Left lung (tissue), 10 donors: Measurements from ENCODE around the gene UBXN7. TPM values are rescaled to one million over a fixed set of nuclear protein-coding genes. Genes with fewer than 3 reads are reported as not detected.
"Not testable (repeated sequence)": the region's sequence is repeated elsewhere in the genome, so short reads cannot be mapped to it uniquely, and the experiment has no call there.

Experiments used
- ATAC-seq: fragments of 200-7000 bp; cut with Tn5 transposase; one replicate; pipeline ENCODE4 v1.9.1; 2020; ENCODE audit warnings: moderate library complexity
- DNase-seq, 4 donors: peaks; one replicate each; pipeline ENCODE4 v3.0.0-alpha.2; 2013 to 2020
- H3K27ac ChIP-seq, 2 donors: fragments of 200-600 bp; sonication (generic) in 1 of 2; one replicate each; pipeline versions ENCODE4 v1.5.0 to v1.8.0; 2020 to 2021
- H3K27me3 ChIP-seq, 2 donors: fragments of 200-600 bp; sonication (generic) in 1 of 2; one replicate each; pipeline versions ENCODE4 v1.5.0 to v1.8.0; 2020 to 2021
- H3K36me3 ChIP-seq, 2 donors: fragments of 200-600 bp; sonication (generic) in 1 of 2; one replicate each; pipeline versions ENCODE4 v1.5.0 to v1.8.0; 2020 to 2021
- H3K4me1 ChIP-seq, 2 donors: fragments of 200-600 bp; one replicate each; pipeline ENCODE4 v1.8.0; 2021
- H3K4me3 ChIP-seq, 2 donors: fragments of 200-600 bp; sonication (generic) in 1 of 2; one replicate each; pipeline versions ENCODE4 v1.5.0 to v1.8.0; 2020 to 2021; ENCODE audit warnings: mild to moderate bottlenecking in 1 of 2
- H3K9me3 ChIP-seq, 2 donors: fragments of 200-600 bp; sonication (generic) in 1 of 2; one replicate each; pipeline versions ENCODE4 v1.5.0 to v1.8.0; 2020 to 2021
- CTCF ChIP-seq, 2 donors: fragments of 200-600 bp; sonication (generic) in 1 of 2; IDR thresholded peaks; one replicate each; pipeline versions ENCODE4 v1.5.0 to v1.8.0; 2021; ENCODE audit warnings: antibody characterized with exemption in 2 of 2
- intact Hi-C, 2 donors: fragments of 100-400 bp; cut with DNase I; formaldehyde crosslinking; loops; one replicate each; pipeline versions ENCODE4 v1.11.2 to v1.14.2; 2022
- polyA plus RNA-seq, 6 donors: library from polyadenylated mRNA; unstranded; fragments of 120-200 nt; gene quantifications; one replicate each; pipeline ENCODE4 v1.2.1, GENCODE V29; 2013; ENCODE audit not compliant: insufficient read length in 6 of 6
- total RNA-seq, 2 donors: library from RNA; stranded (reverse); fragmentation: NEBNext Ultra II Directional; extraction: Animal tissue kit (Norgen Biotek cat#: 25700); gene quantifications; one replicate each; pipeline ENCODE4 v1.2.1, GENCODE V29; 2021
- donor health status: DM: no; HTN: yes; CAD: no.
- donor health status: DM: no; HTN: no; CAD: no.

The UBXN7 gene
- total and polyA plus RNA-seq, 8 donors = 35.2 to 56.3 (median 40.2) TPM

- H3K4me3 ChIP-seq = no peak overlapping the region
- H3K4me1 ChIP-seq = no peaks in the 10 kb centered on the region
- H3K9me3 ChIP-seq = no peaks in the 10 kb centered on the region
- H3K36me3 ChIP-seq = peaks cover 0 to 23% of the 10 kb centered on the region in 2 donors
- ATAC-seq = peak; percentile 34
- H3K27me3 ChIP-seq = no peaks in the 10 kb centered on the region
- intact Hi-C loops = no loop called here
- no peak overlapping the region for H3K27ac ChIP-seq
- DNase-seq = peak in 1 of 4 donors; percentile 2
- TF ChIP-seq CTCF (IDR thresholded peaks at IDR 0.05) = no peak
Observed at GRCh38 chr3:196378146-196378841, 53.9 kb downstream of the UBXN7 start.

- intact Hi-C loops = no loop called here
- H3K27ac ChIP-seq = no peak overlapping the region
Observed at GRCh38 chr3:196377321-196377720, 54.9 kb downstream of the UBXN7 start.

GRCh38 chr3:196365736-196366135, 66.5 kb downstream of the UBXN7 start:
- Histone ChIP-seq H3K36me3 (peaks cover 3 to 72% of the 10 kb centered on the region in 2 donors), H3K4me3 (no peak overlapping the region), H3K9me3 (no peaks in the 10 kb centered on the region), H3K27ac (peak overlapping the region in 1 of 2 donors; percentile 63), H3K27me3 (no peaks in the 10 kb centered on the region), H3K4me1 (peaks cover 0 to 9% of the 10 kb centered on the region in 2 donors)
- ATAC-seq = no peak
- intact Hi-C loops = no loop called here
- DNase-seq = no peak
- no peak for TF ChIP-seq CTCF (IDR thresholded peaks at IDR 0.05)

More at GRCh38 chr3:196377321-196377720, 54.9 kb downstream of the UBXN7 start:
- Histone ChIP-seq H3K9me3 (no peaks in the 10 kb centered on the region), H3K4me3 (no peak overlapping the region), H3K36me3 (peaks cover 0 to 23% of the 10 kb centered on the region in 2 donors), H3K27me3 (no peaks in the 10 kb centered on the region), H3K4me1 (no peaks in the 10 kb centered on the region)
- TF ChIP-seq CTCF (IDR thresholded peaks at IDR 0.05) = no peak
- ATAC-seq (no peak), DNase-seq (no peak)

- H3K4me1 ChIP-seq = peaks cover 0 to 5% of the 10 kb centered on the region in 2 donors
- no peak overlapping the region for H3K27ac ChIP-seq
- no peak overlapping the region for H3K4me3 ChIP-seq
- no peak for ATAC-seq
- no peaks in the 10 kb centered on the region for H3K9me3 ChIP-seq
- DNase-seq = no peak
- TF ChIP-seq CTCF (IDR thresholded peaks at IDR 0.05) = no peak
- H3K36me3 ChIP-seq = peaks cover 3 to 77% of the 10 kb centered on the region in 2 donors
- H3K27me3 ChIP-seq = no peaks in the 10 kb centered on the region
- intact Hi-C loops = no loop called here
Observed at GRCh38 chr3:196360586-196360985, 71.6 kb downstream of the UBXN7 start.

GRCh38 chr3:196358540-196358939, 73.7 kb downstream of the UBXN7 start:
- H3K36me3 ChIP-seq = peaks cover 3 to 89% of the 10 kb centered on the region in 2 donors
- H3K27me3 ChIP-seq, intact Hi-C loops, H3K4me3 ChIP-seq, H3K27ac ChIP-seq, H3K4me1 ChIP-seq, H3K9me3 ChIP-seq, DNase-seq, ATAC-seq: not testable (repeated sequence)

- Histone ChIP-seq H3K36me3 (peaks cover 3 to 90% of the 10 kb centered on the region in 2 donors), H3K4me1 (no peaks in the 10 kb centered on the region), H3K4me3 (no peak overlapping the region), H3K9me3 (no peaks in the 10 kb centered on the region), H3K27ac (no peak overlapping the region), H3K27me3 (no peaks in the 10 kb centered on the region)
- ATAC-seq (no peak), DNase-seq (no peak)
- no peak for TF ChIP-seq CTCF (IDR thresholded peaks at IDR 0.05)
- intact Hi-C loops = no loop called here
Observed at GRCh38 chr3:196357905-196358304, 74.3 kb downstream of the UBXN7 start.
